ENCODE results near the gene PTK6.

Gene PTK6

DNA sequence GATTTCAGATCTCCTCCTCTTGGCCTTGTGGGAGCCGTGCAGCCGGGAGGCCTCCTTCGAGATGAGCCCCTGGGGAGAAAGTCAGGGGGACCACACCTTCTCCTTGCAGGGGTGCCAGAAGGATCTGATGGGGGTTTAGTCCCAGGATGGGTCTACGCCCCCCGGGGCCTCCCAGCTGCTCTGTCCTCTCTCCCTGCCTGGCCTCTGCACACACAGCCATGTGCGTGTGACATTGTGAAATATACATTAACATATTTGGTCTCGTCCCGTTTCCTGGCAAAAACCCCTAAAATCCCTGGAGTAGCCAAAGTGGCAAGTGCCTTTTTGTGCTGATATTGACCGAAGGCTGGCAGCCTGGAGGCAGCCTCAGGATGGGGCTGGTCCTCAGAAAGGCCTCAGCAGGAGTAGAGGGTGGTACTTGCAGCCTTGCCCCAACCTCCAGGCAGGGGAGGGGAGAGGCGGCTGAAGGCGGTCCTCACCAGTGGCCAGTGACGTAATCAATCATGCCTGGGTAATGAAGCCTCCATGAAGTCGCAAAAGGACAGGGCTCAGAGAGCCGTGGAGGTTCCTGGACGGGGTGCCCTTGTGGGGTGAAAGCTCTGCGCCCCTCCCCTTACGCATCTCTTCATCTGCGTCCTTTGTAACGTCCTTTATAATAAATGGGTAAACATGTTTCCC, 42.0 kb upstream of the PTK6 start:
- ChIA-PET CTCF (interaction anchor here (0.5 to 1.0 kb wide), 2 partner anchors 104 to 395 kb away, joined by 3 read pairs; no protein-coding TSS in a partner anchor), POLR2A (no interaction called here)
- no peaks in the 10 kb centered on the region for H3K36me3 ChIP-seq (ENCODE audit: control insufficient read depth in 2 of 2, insufficient read depth in 1 of 2, low read length in 2 of 2)
- 0 out of 2 replicates have a peak, but pooled peaks cover 3% of the 10 kb centered on the region for H3K4me1 ChIP-seq (ENCODE audit: control insufficient read depth, insufficient read depth, low read length)
- H3K27ac ChIP-seq (ENCODE audit: extremely low read depth, low read depth, low read length), result no peak overlapping the region
- TF ChIP-seq, protein P1, sequence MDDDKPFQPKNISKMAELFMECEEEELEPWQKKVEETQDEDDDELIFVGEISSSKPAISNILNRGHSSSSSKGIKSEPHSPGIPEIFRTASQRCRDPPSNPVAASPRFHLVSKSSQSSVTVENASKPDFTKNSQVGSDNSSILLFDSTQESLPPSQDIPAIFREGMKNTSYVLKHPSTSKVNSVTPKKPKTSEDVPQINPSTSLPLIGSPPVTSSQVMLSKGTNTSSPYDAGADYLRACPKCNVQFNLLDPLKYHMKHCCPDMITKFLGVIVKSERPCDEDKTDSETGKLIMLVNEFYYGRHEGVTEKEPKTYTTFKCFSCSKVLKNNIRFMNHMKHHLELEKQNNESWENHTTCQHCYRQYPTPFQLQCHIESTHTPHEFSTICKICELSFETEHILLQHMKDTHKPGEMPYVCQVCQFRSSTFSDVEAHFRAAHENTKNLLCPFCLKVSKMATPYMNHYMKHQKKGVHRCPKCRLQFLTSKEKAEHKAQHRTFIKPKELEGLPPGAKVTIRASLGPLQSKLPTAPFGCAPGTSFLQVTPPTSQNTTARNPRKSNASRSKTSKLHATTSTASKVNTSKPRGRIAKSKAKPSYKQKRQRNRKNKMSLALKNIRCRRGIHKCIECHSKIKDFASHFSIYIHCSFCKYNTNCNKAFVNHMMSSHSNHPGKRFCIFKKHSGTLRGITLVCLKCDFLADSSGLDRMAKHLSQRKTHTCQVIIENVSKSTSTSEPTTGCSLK (tag by site-specific recombination; IDR thresholded peaks at IDR 0.05), result no peak
- peak; percentile 96 for TF ChIP-seq GLIS1 (tag by site-specific recombination; IDR thresholded peaks at IDR 0.05)
- H3K9me3 ChIP-seq (ENCODE audit: control insufficient read depth, insufficient read depth, low read depth, low read length), result no peaks in the 10 kb centered on the region
- no peak overlapping the region for H3K4me3 ChIP-seq (ENCODE audit: low read depth, low read length)

DNA sequence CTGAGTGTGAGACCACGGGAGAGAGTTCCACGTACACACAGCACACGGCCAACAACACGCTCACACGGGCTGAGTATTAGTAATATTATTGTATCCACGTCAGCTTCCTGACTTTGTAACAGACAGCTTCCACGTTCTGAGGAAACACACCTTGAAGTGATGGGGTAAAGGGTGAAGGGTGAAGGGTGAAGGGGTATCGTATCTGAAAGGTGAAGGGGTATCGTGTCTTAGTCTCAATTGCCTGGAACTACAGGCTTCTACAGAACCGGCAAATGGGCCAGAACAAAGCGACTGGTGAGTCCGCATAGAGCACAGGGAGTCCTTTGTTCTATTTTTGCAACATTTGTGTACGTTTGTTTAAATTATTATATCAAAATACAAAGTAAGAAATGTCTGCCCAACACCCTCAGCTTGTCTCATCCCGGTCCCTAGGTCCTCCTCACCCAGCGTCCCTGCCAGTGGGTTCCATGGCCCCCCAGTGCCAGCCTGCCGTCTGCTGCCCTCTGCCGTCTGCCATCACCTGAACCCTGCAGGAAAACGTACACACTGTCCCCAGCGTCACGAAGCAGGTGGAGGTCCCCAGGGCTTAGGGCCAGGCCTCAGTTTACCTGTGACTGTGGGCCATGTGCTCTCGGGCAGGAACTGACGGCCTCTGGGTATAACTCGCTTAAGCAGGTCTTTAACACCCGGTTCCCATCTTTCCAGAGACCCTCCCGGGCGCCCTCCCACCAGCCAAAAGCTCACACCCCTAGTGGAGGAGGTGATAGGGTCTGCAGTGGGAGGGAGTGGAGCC, 41.2 kb upstream of the PTK6 start:
- H3K27ac ChIP-seq (ENCODE audit: extremely low read depth, low read depth, low read length), result no peak overlapping the region
- H3K9me3 ChIP-seq (ENCODE audit: control insufficient read depth, insufficient read depth, low read depth, low read length), result no peaks in the 10 kb centered on the region
- TF ChIP-seq GFI1B (tag by site-specific recombination; IDR thresholded peaks at IDR 0.05) (no peak), GLIS2 (tag by site-specific recombination; IDR thresholded peaks at IDR 0.05) (0 out of 2 replicates have a peak, but pooled peaks have one; percentile 27), ZNF335 (tag by site-specific recombination; conservative IDR thresholded peaks at IDR 0.05) (no peak)
- CTCF ChIA-PET, result interaction anchor here (1.0 kb wide), 1 partner anchor 396 kb away, joined by 3 read pairs; no protein-coding TSS in a partner anchor
- H3K36me3 ChIP-seq (ENCODE audit: control insufficient read depth in 2 of 2, insufficient read depth in 1 of 2, low read length in 2 of 2), result no peaks in the 10 kb centered on the region
- POLR2A ChIA-PET, result no interaction called here
- 0 out of 2 replicates have a peak, but pooled peaks cover 3% of the 10 kb centered on the region for H3K4me1 ChIP-seq (ENCODE audit: control insufficient read depth, insufficient read depth, low read length)
- no peak overlapping the region for H3K4me3 ChIP-seq (ENCODE audit: low read depth, low read length)

DNA sequence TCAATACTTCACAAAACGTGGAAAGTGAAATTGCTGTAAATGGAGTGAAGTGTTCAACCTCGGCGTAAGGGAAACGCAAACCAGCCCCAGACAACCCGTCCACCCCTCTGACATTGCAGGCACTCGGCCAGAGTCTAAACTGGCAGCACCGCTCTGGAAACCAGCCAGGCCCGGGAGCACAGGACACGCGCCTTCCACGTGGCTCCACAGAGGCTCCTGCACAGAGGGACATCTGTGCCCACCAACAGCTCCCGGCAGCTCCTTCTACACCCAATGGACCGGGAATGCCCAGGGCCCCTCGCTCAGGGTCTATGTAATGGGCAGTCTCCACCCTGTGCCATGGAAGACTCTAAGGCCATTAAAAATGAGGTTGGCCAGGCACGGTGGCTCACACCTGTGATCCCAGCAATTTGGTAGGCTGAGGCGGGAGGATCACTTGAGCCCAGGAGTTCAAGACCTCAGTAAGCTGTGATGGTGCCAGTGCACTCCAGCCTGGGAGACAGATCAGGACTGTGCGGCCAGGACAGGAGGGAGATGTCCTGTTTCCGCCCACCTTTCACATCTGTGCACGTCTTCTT, 40.2 kb upstream of the PTK6 start:
- ChIA-PET CTCF (no interaction called here), POLR2A (no interaction called here)
- no peak for TF ChIP-seq ZNF560 (tag by site-specific recombination; IDR thresholded peaks at IDR 0.05; ENCODE audit: borderline replicate concordance)
- TF ChIP-seq, protein P2, sequence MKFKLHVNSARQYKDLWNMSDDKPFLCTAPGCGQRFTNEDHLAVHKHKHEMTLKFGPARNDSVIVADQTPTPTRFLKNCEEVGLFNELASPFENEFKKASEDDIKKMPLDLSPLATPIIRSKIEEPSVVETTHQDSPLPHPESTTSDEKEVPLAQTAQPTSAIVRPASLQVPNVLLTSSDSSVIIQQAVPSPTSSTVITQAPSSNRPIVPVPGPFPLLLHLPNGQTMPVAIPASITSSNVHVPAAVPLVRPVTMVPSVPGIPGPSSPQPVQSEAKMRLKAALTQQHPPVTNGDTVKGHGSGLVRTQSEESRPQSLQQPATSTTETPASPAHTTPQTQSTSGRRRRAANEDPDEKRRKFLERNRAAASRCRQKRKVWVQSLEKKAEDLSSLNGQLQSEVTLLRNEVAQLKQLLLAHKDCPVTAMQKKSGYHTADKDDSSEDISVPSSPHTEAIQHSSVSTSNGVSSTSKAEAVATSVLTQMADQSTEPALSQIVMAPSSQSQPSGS (tag by site-specific recombination; IDR thresholded peaks at IDR 0.05; ENCODE audit: low read depth), result no peak

DNA sequence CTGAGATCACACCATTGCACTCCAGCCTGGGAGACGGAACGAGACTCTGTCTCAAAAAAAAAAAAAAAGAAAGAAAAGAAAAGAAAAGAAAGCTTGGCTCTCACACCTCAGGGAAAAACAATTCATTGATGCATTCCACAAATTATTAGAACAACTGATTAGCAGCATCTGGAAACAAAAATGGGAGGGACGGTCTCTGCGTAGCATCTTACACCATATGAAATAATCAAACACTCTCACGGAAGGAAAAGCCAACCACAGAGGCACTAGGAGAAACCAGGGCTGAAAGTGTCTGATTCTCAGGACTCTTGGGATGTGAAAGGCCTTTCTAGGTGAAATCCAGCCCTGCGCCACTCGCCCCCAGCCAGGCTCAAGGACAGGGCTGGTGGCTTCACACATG, 39.1 kb upstream of the PTK6 start:
- TF ChIP-seq ZBTB8A (tag by site-specific recombination; IDR thresholded peaks at IDR 0.05) (no peak), SP7 (tag by site-specific recombination; IDR thresholded peaks at IDR 0.05) (no peak), PRDM1 (tag by site-specific recombination; IDR thresholded peaks at IDR 0.05) (peak; percentile 93), ZBTB7A (tag by site-specific recombination; IDR thresholded peaks at IDR 0.05; ENCODE audit: low read depth) (no peak), ZNF677 (tag by site-specific recombination; IDR thresholded peaks at IDR 0.05) (no peak), ZNF561 (tag by site-specific recombination; IDR thresholded peaks at IDR 0.05; ENCODE audit: borderline replicate concordance) (no peak)
- Histone ChIP-seq H3K9me3 (ENCODE audit: control insufficient read depth, insufficient read depth, low read depth, low read length) (no peaks in the 10 kb centered on the region), H3K4me1 (ENCODE audit: control insufficient read depth, insufficient read depth, low read length) (0 out of 2 replicates have a peak, but pooled peaks cover 3% of the 10 kb centered on the region), H3K27ac (ENCODE audit: extremely low read depth, low read depth, low read length) (no peak overlapping the region), H3K4me3 (ENCODE audit: low read depth, low read length) (no peak overlapping the region), H3K36me3 (ENCODE audit: control insufficient read depth in 2 of 2, insufficient read depth in 1 of 2, low read length in 2 of 2) (peaks cover 0 to 3% of the 10 kb centered on the region in 2 experiments; a peak in 1 of 3 replicates)
- ChIA-PET POLR2A (interaction anchor here (0.6 kb wide), 1 partner anchor 27 kb away, joined by 4 read pairs; no protein-coding TSS in a partner anchor), CTCF (no interaction called here)

More for the DNA sequence above, 40.2 kb upstream of the PTK6 start:
- no peak overlapping the region for H3K27ac ChIP-seq (ENCODE audit: extremely low read depth, low read depth, low read length)
- H3K9me3 ChIP-seq (ENCODE audit: control insufficient read depth, insufficient read depth, low read depth, low read length), result no peaks in the 10 kb centered on the region
- peaks cover 0 to 1% of the 10 kb centered on the region in 2 experiments; a peak in 1 of 3 replicates for H3K36me3 ChIP-seq (ENCODE audit: control insufficient read depth in 2 of 2, insufficient read depth in 1 of 2, low read length in 2 of 2)
- H3K4me1 ChIP-seq (ENCODE audit: control insufficient read depth, insufficient read depth, low read length), result 0 out of 2 replicates have a peak, but pooled peaks cover 3% of the 10 kb centered on the region
- no peak overlapping the region for H3K4me3 ChIP-seq (ENCODE audit: low read depth, low read length)

Measured in HEK293 (cell line).